Activated B cell treated with CpG ODN at 0.5 μM for 24 hours (primary cell): ENCODE measurements around the gene C9orf43. TPM values are rescaled to one million over a fixed set of nuclear protein-coding genes. Genes with fewer than 3 reads are reported as not detected.

Source experiments
- ATAC-seq: fragments of 200-7000 bp; cut with Tn5 transposase; one replicate; pipeline ENCODE4 v1.10.0; 2021; ENCODE audit warnings: low read depth, mild to moderate bottlenecking, moderate library complexity
- CTCF ChIA-PET: fragments of 350-600 bp; sonication (Branson Sonifier 250); formaldehyde crosslinking; loops from one replicate; lab custom pipeline; 2021; ENCODE audit warnings: antibody characterized with exemption; lab: Charles Lee
- POLR2A ChIA-PET: fragments of 350-600 bp; sonication (Branson Sonifier 250); formaldehyde crosslinking; loops from one replicate; lab custom pipeline; 2021; ENCODE audit warnings: antibody characterized with exemption; lab: Charles Lee
- DNase-seq: peaks from one replicate; pipeline ENCODE4 v3.0.0; 2022
- H3K27ac Mint-ChIP-seq: one replicate; pipeline ENCODE4 v1.8.0; 2020; ENCODE audit warnings: mixed read lengths
- H3K27me3 Mint-ChIP-seq: one replicate; pipeline ENCODE4 v1.8.0; 2021; ENCODE audit warnings: mixed read lengths
- H3K36me3 Mint-ChIP-seq: one replicate; pipeline ENCODE4 v1.8.0; 2021; ENCODE audit warnings: low read depth, mixed read lengths
- H3K4me1 Mint-ChIP-seq: one replicate; pipeline ENCODE4 v1.8.0; 2021; ENCODE audit warnings: mixed read lengths
- H3K4me3 Mint-ChIP-seq: one replicate; pipeline ENCODE4 v1.8.0; 2020; ENCODE audit warnings: mild to moderate bottlenecking, mixed read lengths
- H3K9me3 Mint-ChIP-seq: one replicate; pipeline ENCODE4 v1.8.0; 2020; ENCODE audit warnings: mixed read lengths
- intact Hi-C: fragments of 100-400 bp; cut with micrococcal nuclease; formaldehyde crosslinking; loops from one replicate; pipeline ENCODE4 v1.15.1; 2024
- total RNA-seq: library from RNA; stranded (reverse); gene quantifications from 2 replicates; pipeline ENCODE4 v1.2.3, GENCODE V29; 2022
- TF ChIP-seq, protein P1 (sequence below): fragments of 200-600 bp; IDR thresholded peaks from one replicate; pipeline ENCODE4 v1.8.0; 2022; ENCODE audit warnings: antibody characterized with exemption, mild to moderate bottlenecking

Gene C9orf43
- total RNA-seq, 1 donor from 2014 or later: 1.2 TPM

GRCh38 chr9:113456235-113456634, 45.7 kb downstream of the C9orf43 start:
- no peak for ATAC-seq
- no peaks in the 10 kb centered on the region for H3K9me3 Mint-ChIP-seq
- no peaks in the 10 kb centered on the region for H3K27me3 Mint-ChIP-seq
- DNase-seq: no peak
- intact Hi-C loops: no loop called here
- no peaks in the 10 kb centered on the region for H3K36me3 Mint-ChIP-seq
- no peak overlapping the region for H3K27ac Mint-ChIP-seq
- no peak overlapping the region for H3K4me3 Mint-ChIP-seq
- ChIA-PET CTCF (no interaction called here), POLR2A (no interaction called here)
- H3K4me1 Mint-ChIP-seq: no peaks in the 10 kb centered on the region
- TF ChIP-seq, protein P1, sequence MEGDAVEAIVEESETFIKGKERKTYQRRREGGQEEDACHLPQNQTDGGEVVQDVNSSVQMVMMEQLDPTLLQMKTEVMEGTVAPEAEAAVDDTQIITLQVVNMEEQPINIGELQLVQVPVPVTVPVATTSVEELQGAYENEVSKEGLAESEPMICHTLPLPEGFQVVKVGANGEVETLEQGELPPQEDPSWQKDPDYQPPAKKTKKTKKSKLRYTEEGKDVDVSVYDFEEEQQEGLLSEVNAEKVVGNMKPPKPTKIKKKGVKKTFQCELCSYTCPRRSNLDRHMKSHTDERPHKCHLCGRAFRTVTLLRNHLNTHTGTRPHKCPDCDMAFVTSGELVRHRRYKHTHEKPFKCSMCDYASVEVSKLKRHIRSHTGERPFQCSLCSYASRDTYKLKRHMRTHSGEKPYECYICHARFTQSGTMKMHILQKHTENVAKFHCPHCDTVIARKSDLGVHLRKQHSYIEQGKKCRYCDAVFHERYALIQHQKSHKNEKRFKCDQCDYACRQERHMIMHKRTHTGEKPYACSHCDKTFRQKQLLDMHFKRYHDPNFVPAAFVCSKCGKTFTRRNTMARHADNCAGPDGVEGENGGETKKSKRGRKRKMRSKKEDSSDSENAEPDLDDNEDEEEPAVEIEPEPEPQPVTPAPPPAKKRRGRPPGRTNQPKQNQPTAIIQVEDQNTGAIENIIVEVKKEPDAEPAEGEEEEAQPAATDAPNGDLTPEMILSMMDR: no peak

- Mint-ChIP-seq H3K4me1 (no peaks in the 10 kb centered on the region), H3K27me3 (no peaks in the 10 kb centered on the region), H3K27ac (no peak overlapping the region), H3K36me3 (no peaks in the 10 kb centered on the region), H3K9me3 (no peaks in the 10 kb centered on the region), H3K4me3 (no peak overlapping the region)
- POLR2A ChIA-PET: no interaction called here
- ATAC-seq: no peak
- CTCF ChIA-PET: no interaction called here
- TF ChIP-seq, protein P1: no peak
- DNase-seq: no peak
- intact Hi-C loops: no loop called here
These were observed 50.7 kb downstream of the C9orf43 start for GRCh38 chr9:113461285-113461684.

GRCh38 chr9:113461943-113462342, 51.4 kb downstream of the C9orf43 start:
- CTCF ChIA-PET: no interaction called here
- Mint-ChIP-seq H3K4me3 (no peak overlapping the region), H3K4me1 (no peaks in the 10 kb centered on the region), H3K27me3 (no peaks in the 10 kb centered on the region), H3K9me3 (no peaks in the 10 kb centered on the region), H3K27ac (no peak overlapping the region), H3K36me3 (no peaks in the 10 kb centered on the region)
- POLR2A ChIA-PET: no interaction called here
- ATAC-seq (no peak), DNase-seq (no peak)
- intact Hi-C loops: no loop called here
- TF ChIP-seq, protein P1: no peak

- Mint-ChIP-seq H3K4me3 (no peak overlapping the region), H3K27me3 (no peaks in the 10 kb centered on the region), H3K4me1 (no peaks in the 10 kb centered on the region), H3K9me3 (peaks cover 5% of the 10 kb centered on the region), H3K27ac (no peak overlapping the region), H3K36me3 (no peaks in the 10 kb centered on the region)
- no peak for DNase-seq
- ATAC-seq: no peak
- ChIA-PET POLR2A (no interaction called here), CTCF (no interaction called here)
- intact Hi-C loops: no loop called here
- TF ChIP-seq, protein P1: no peak
These were observed 52.3 kb downstream of the C9orf43 start for GRCh38 chr9:113462781-113463286.

DNA sequence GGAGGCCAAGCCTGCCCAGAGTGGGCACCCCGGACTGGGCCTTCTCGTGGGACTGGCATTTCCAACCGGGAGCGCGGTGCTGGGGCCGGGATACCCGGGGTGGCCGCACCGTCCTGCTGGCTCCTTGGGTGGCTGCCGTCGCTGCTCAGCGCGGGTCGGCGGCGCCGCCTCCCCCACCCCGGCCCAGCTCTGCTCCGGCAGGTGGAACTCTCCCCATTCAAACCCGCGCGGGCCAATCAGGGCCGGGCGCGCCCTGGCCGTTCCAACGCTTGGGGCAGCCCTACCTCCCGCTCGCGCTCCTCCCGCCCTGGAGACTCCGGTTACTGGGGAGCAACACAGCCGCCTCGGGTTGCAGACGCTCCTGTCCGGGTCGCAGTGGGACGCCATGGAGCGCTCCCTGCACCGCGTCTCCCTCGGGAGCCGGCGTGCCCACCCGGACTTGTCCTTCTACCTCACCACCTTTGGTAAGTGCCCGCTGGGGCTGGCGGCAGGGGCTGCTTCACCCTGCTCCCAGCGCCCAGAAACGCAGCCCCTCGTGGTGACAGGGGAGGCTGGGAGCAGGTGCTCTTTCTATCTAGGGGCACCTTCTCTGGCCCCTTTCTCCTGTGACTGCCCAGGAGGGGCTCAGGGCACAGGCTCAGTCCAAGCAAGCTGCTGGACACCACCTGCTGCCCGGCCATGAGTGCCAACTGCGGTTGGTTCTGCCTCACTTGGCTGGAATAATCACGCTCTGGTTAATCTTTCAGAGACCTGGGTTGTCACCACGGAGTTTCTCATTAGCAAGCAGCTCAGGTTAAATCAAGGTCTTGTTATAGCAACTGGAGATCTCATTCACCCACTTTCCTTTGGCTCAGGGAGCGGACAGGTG, 53.1 kb downstream of the C9orf43 start, which contains the start of gene RGS3:
RGS3 (plus strand) TSS at position 310 of the 868 bp plus-strand sequence; CDS start at position 386, 76 bp downstream.
- no peaks in the 10 kb centered on the region for H3K27me3 Mint-ChIP-seq
- ATAC-seq: no peak
- ChIA-PET CTCF (no interaction called here), POLR2A (no interaction called here)
- TF ChIP-seq, protein P1: no peak
- H3K36me3 Mint-ChIP-seq: no peaks in the 10 kb centered on the region
- peaks cover 10% of the 10 kb centered on the region for H3K9me3 Mint-ChIP-seq
- no peaks in the 10 kb centered on the region for H3K4me1 Mint-ChIP-seq
- intact Hi-C loops: no loop called here
- no peak within 1 kb of the TSS for H3K4me3 Mint-ChIP-seq
- DNase-seq: no peak
- no peak within 1 kb of the TSS for H3K27ac Mint-ChIP-seq
